Activated T-helper 9 cell treated with anti-CD3 and anti-CD28 coated beads, Interleukin-2, amount 50 U/mL, for 16 hours (primary cell): Measurements from ENCODE around the gene NUBPL.
"Not testable (repeated sequence)": the region's sequence is repeated elsewhere in the genome, so short reads cannot be mapped to it uniquely, and the experiment has no call there.

ENCODE experiments used
- DNase-seq: peaks from one replicate; pipeline ENCODE4 v3.0.0-alpha.2; 2020; ENCODE audit warnings: low read depth

Gene NUBPL

DNA sequence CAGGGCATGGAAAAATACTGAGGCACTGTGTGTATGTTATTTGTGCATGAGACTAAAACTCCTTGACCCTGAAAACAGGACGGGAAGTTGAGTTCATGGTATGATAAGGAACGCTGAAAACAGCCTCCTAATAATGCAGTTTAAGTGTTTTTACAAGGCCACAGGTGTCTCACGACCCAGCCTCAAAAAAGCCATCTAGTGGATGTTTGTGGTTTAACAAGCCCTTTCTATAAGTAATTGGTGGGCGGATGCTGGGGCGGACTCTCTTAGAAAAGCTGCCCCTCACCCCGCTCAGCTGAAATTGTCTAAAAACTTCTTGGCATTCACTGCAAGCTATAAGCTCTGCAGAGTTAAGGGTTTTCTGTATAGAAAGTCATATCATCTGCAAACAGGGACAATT is 184.5 kb downstream of the NUBPL start:
- no peak for DNase-seq

GRCh38 chr14:31746326-31746725 is 185.1 kb downstream of the NUBPL start:
- DNase-seq: no peak

DNA sequence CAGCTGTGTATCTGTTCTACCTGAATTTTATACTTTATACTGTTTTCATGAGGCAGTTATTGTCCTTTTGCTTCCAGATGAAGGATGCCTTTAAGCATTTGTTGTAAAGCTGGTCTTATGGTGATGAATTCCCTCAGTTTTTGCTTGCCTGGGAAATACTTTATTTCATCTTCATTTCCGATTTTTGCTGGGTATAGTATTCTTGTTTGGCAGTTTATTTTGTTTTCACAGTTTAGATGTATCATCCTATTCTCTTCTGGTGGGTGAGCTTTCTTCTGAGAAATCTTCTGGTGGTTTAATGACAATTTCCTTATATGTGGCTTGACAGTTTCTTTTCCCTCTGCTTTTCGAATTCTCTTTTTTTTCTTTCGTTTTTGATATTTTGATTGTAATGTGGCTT is 188.1 kb downstream of the NUBPL start:
- no peak for DNase-seq

DNA sequence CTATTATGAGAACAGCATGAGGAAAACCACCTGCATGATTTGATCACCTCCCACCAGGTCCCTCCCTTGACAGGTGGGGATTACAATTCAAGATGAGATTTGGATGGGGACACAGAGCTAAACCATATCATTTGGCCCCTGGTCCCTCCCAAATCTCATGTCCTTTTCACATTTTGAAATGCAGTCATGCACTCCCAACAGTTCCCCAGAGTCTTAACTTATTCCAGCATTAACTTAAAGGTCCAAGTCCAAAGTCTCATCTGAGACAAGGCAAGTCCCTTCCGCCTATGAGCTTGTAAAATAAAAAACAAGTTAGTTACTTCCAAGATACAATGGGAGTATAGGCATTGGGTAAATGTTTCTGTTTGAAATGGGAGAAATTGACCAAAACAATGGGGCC is 189.8 kb downstream of the NUBPL start:
- not testable (repeated sequence) for DNase-seq

DNA sequence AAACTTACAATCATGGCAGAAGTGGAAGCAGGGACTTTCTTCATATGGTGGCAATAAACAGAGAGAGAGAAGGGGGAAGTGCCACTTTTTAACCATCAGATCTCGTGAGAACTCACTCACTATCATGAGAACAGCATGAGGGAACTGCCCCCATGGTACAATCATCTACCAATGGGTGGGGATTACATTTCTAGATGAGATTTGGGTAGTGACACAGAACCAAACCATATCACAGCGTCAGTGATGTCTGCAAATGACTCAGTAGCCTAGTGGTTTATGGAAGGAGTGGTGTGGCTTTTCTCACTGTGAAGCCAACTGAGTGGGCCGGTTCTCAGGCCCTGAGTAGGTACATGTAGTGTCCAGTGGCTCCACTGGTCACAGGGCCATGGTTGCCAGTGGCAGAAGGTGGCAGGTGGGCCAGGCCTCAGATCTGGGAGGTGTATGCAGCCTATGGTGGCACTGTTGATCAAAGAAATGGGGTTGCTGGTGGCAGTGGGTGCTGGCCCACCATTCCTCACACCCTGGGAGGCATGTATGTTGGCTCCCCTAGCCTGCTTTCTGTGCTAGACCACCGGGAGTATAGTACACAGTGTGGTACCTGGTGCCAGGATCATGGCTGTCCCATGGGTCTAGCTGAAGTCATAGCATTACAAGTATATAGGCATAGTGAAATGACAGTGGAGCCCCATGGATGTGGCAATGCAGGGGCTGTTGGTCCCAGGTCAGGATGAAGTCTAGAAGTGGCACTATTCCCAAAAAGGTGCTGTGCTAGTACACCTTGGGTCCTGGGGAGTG is 191.9 kb downstream of the NUBPL start:
- DNase-seq: no peak

GRCh38 chr14:31758941-31759340 is 197.7 kb downstream of the NUBPL start:
- no peak for DNase-seq

- DNase-seq: no peak
Measured at GRCh38 chr14:31760277-31760676, 199.1 kb downstream of the NUBPL start.

DNA sequence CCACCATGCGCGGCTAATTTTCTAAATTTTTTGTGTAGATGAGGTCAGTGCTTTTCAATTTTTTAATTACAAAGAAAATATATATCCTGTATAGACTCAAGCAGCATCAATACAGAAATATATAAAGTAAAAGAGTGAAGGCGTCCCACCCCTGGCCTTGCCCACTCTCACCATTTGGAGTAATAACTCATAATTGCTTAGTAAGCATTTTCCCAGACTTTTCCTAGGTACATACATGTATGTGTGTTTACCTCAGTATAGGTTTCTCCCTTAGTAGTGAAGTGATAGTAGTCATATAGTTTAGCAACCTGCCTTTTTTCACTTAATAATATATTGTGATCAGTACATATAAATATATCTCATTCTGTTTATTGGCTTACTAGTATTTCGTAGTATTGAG is 200.1 kb downstream of the NUBPL start:
- no peak for DNase-seq

DNA sequence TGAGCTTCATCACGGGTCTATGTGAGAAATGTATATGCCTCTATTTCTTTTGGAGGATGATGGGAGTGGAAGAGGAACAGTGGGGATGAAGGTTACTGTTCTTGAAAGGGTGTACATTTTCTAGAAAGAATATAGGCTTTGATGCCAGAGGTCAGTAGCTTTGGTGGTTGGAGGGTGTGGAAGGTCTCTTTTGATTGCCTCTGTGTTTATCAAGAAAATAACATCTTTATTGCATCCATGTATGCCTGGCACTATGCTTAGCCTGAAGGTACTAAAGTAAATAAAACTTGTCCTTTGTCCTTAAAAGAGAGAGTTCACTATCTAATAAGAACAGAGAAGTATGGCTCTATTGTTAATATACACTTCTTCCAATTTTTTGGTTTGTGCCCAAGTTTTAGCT is 201.8 kb downstream of the NUBPL start:
- no peak for DNase-seq

GRCh38 chr14:31766315-31766892 is 205.2 kb downstream of the NUBPL start:
- DNase-seq: no peak

GRCh38 chr14:31768355-31768754 is 207.2 kb downstream of the NUBPL start:
- DNase-seq: no peak

DNA sequence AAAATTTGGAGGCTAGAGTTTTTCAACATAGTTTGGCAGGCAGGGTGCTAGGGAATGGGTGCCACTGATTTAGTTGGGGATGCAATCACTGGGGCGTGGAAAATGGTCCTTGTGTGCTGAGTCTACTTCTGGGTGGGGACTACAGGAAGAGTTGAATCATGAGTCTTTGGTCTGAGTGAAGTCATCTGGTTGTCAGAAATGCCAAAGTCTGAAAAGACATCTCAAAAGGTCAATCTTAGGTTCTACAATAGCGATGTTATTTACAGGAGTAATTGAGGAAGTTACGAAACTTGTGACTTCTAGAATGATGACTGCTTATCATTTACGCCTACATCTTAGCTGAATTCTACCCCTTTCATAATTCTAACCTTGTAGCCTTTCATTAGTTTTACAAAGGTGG is 209.1 kb downstream of the NUBPL start:
- no peak for DNase-seq

GRCh38 chr14:31774567-31774966 is 213.4 kb downstream of the NUBPL start:
- DNase-seq: no peak

DNA sequence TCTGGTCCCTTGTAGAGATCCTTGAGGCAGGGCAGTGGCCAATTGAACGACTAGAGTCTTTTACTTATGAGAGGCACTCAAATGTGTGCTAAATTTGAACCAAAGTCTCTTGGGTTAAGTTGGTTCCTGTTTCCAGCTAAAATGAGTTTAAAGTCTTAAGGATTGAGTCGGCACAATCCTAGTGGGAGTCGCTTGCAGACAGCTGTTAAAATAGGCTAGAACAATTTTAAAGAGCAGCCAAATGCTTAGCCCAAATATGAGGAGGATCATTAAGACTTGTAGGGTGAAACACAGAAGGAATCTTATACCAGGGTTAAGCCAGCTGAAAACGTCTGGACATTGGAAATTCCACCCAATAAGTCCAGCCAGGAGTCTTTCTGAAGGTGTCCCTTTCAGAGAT is 216.1 kb downstream of the NUBPL start:
- no peak for DNase-seq

GRCh38 chr14:31781578-31781977 is 220.4 kb downstream of the NUBPL start:
- no peak for DNase-seq

DNA sequence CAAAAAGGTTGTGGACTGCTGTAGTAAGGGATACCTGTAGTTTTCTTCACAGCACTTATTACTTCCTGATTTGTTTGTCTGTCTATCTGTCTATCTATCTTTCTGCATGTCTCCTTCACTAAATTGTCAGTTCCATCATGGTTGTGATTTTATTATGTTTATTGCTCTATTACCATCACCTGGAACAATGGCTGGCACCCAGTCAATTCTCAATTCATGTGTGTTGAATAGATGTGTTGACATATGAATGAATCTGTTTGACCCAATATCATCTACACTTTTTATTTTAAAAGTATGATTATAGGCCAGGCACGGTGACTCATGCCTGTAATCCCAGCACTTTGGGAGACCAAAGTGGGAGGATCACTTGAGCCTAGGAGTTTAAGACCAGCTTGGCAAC is 224.4 kb downstream of the NUBPL start:
- no peak for DNase-seq

DNA sequence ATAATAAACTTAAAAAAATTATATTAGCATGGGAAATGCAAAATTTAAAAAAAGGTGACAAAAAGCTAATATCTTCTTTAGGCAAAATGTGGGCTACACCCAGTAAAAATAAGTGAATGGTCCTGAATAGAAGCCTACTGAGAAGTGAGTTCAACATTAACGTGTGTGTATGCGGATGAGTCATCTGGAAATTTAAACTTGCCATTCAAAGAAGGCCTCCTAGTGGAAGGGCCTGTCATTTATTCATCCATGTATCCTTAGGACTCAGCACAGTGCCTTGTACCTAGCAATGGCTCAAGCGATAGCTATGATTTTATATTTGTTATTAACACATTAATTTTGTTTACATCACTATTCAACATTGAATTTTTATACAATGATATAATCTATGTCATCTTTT is 226.2 kb downstream of the NUBPL start:
- DNase-seq: no peak

- DNase-seq: no peak
Measured at GRCh38 chr14:31788340-31788739, 227.1 kb downstream of the NUBPL start.

GRCh38 chr14:31792726-31793125 is 231.5 kb downstream of the NUBPL start:
- no peak for DNase-seq

DNA sequence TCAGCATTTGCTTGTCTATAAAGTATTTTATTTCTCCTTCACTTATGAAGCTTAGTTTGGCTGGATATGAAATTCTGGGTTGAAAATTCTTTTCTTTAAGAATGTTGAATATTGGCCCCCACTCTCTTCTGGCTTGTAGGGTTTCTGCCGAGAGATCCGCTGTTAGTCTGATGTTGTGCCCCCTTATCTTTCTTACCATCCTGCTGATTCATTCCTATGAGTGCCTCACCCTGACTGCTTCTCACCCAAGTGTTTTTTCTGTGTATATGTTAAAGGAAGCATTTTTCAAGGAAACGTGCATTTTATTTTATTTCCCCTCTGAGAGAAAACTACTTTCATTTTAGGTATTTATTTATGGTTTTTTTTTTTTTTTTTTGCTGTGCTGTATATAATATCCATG is 236.7 kb downstream of the NUBPL start:
- not testable (repeated sequence) for DNase-seq

DNA sequence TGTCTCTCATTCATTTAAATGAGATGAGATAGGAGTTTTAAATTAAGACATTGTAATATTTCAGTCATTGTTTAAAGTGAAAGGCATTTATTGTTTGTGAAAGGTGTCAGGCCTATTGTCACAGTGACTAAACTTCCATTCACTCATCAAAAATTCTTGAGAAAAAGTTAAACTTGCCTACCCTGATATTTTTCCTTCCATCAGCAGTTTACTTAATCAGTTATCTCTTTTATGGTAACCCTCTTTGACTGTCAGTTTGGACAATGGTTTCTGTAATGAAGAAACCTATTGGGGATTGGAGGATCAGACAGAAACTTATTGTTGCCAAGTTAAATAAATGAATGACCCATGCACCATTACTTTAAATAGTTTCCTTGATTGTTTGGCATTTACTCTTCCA is 241.6 kb downstream of the NUBPL start:
- no peak for DNase-seq

- no peak for DNase-seq
Measured at GRCh38 chr14:31806249-31806648, 245.0 kb downstream of the NUBPL start.

GRCh38 chr14:31811693-31812628 is 250.8 kb downstream of the NUBPL start:
- not testable (repeated sequence) for DNase-seq
